GM12878 (cell line): ENCODE results near the gene BHLHA9. TPM values are rescaled to one million over a fixed set of nuclear protein-coding genes. Genes with fewer than 3 reads are reported as not detected.
A peak's percentile ranks its signal among the peaks of the same experiment; 100 is the strongest.

Experiments
- CHD1 ChIP-seq: IDR thresholded peaks from 2 replicates; pipeline ENCODE4 v1.6.1; 2012; ENCODE audit warnings: low read depth, low read length, improper control_type of control experiment
- CHD2 ChIP-seq: IDR thresholded peaks from 2 replicates; pipeline ENCODE4 v1.6.1; 2011; ENCODE audit warnings: low read depth, low read length, improper control_type of control experiment, borderline replicate concordance
- CTCF ChIP-seq, 3 experiments: IDR thresholded peaks in 2 of 3; conservative IDR thresholded peaks in 1 of 3; 2 replicates each; pipeline ENCODE4 v1.5.1; 2011; ENCODE audit warnings: low read depth in 3 of 3, low read length in 3 of 3, mild to moderate bottlenecking in 3 of 3, control low read depth in 2 of 3, moderate library complexity in 2 of 3, inconsistent platforms in 1 of 3, mixed read lengths in 1 of 3; ENCODE audit not compliant: control insufficient read depth in 2 of 3, insufficient read depth in 1 of 3; ENCODE audit errors: extremely low read depth in 1 of 3
- E2F8 ChIP-seq: fragments of 450-650 bp; IDR thresholded peaks from 2 replicates; pipeline ENCODE4 v1.6.1; 2018; ENCODE audit warnings: mild to moderate bottlenecking, low read depth, moderate library complexity; ENCODE audit not compliant: partially characterized antibody
- EGR1 ChIP-seq, 2 experiments: IDR thresholded peaks; 1 replicate in 1 of 2; 2 replicates in 1 of 2; pipeline ENCODE4 v1.6.1; 2011 to 2012; ENCODE audit warnings: low read depth in 2 of 2, low read length in 2 of 2, borderline replicate concordance in 1 of 2, mild to moderate bottlenecking in 1 of 2, moderate library complexity in 1 of 2
- HDAC6 ChIP-seq: fragments of 200-600 bp; sonication (generic); IDR thresholded peaks from one replicate; pipeline ENCODE4 v1.8.0; 2017; ENCODE audit warnings: antibody characterized with exemption; ENCODE audit not compliant: unreplicated experiment
- MLLT1 ChIP-seq: fragments of 450-650 bp; IDR thresholded peaks from 2 replicates; pipeline ENCODE4 v1.6.1; 2016; ENCODE audit warnings: mild to moderate bottlenecking
- MYB ChIP-seq: fragments of 150-350 bp; IDR thresholded peaks from 2 replicates; pipeline ENCODE4 v1.6.1; 2014; ENCODE audit warnings: mild to moderate bottlenecking, low read depth, low read length, borderline replicate concordance
- NBN ChIP-seq: fragments of 450-650 bp; IDR thresholded peaks from 2 replicates; pipeline ENCODE4 v1.6.1; 2016
- NR2F1 ChIP-seq: fragments of 450-650 bp; conservative IDR thresholded peaks from 2 replicates; pipeline ENCODE4 v1.6.1; 2017; ENCODE audit warnings: mild to moderate bottlenecking
- PKNOX1 ChIP-seq: fragments of 450-650 bp; IDR thresholded peaks from 2 replicates; pipeline ENCODE4 v1.6.1; 2016; ENCODE audit warnings: mild to moderate bottlenecking
- PML ChIP-seq: IDR thresholded peaks from 2 replicates; pipeline ENCODE4 v1.6.1; 2012; ENCODE audit warnings: low read length, inconsistent platforms
- RUNX3 ChIP-seq: IDR thresholded peaks from 2 replicates; pipeline ENCODE4 v1.6.1; 2012; ENCODE audit warnings: low read length, inconsistent platforms
- STAT1 ChIP-seq: fragments of 450-650 bp; conservative IDR thresholded peaks from 2 replicates; pipeline ENCODE4 v1.6.1; 2014; ENCODE audit warnings: antibody characterized with exemption, mild to moderate bottlenecking
- TCF3 ChIP-seq: IDR thresholded peaks from 2 replicates; pipeline ENCODE4 v1.6.1; 2012; ENCODE audit warnings: low read depth, mild to moderate bottlenecking, low read length, borderline replicate concordance; ENCODE audit not compliant: insufficient read depth
- ZNF207 ChIP-seq: fragments of 450-650 bp; IDR thresholded peaks from 2 replicates; pipeline ENCODE4 v1.6.1; 2014; ENCODE audit warnings: antibody characterized with exemption, mild to moderate bottlenecking, borderline replicate concordance
- ZNF24 ChIP-seq: fragments of 450-650 bp; IDR thresholded peaks from 2 replicates; pipeline ENCODE4 v1.6.1; 2017; ENCODE audit warnings: antibody characterized with exemption, mild to moderate bottlenecking
- ZNF622 ChIP-seq: fragments of 450-650 bp; IDR thresholded peaks from 2 replicates; pipeline ENCODE4 v1.6.1; 2017; ENCODE audit warnings: mild to moderate bottlenecking, inconsistent platforms
- polyA plus RNA-seq, 11 experiments: library from polyadenylated mRNA; depleted of rRNA in 4 of 11; unstranded in 6 of 11; stranded (reverse) in 5 of 11; fragments of >200 nt; fragmentation: Nextera tagmentation in 4 of 11; fragmentation: Illumina TruSeq in 1 of 11; extraction: Ambion mirVana in 4 of 11; extraction: Trizol in 1 of 11; gene quantifications; 1 replicate in 1 of 11; 2 replicates in 10 of 11; pipeline versions ENCODE4 v1.2.1 to v1.2.3, GENCODE V29; 2011 to 2016; ENCODE audit warnings: inconsistent platforms in 2 of 11, missing spikeins in 2 of 11, low read depth in 1 of 11
- total RNA-seq, 4 experiments: library from RNA; depleted of rRNA in 3 of 4; stranded (reverse); fragments of >200 nt in 3 of 4; fragmentation: Illumina TruSeq in 1 of 4; extraction: Trizol in 1 of 4; gene quantifications; 2 replicates each; pipeline versions ENCODE4 v1.2.1 to v1.2.3, GENCODE V29; 2013 to 2021

BHLHA9 gene
- total and polyA plus RNA-seq, 10 of the 15 experiments (the other 5 are each of a cell fraction or from before 2014, with no cell fraction given) = not detected

- TF ChIP-seq PKNOX1 (peak; percentile 79), CHD2 (no peak), NBN (peak; percentile 53), PML (no peak), CHD1 (no peak), CTCF (IDR thresholded peaks at IDR 0.05 in 2 of 3, conservative IDR thresholded peaks at IDR 0.05 in 1 of 3; ENCODE audit: control insufficient read depth in 2 of 3, extremely low read depth in 1 of 3, insufficient read depth in 1 of 3, low read depth in 3 of 3, low read length in 3 of 3) (no peak), TCF3 (no peak), HDAC6 (no peak), STAT1 (no peak), E2F8 (no peak), MLLT1 (peak; percentile 46; the same call in 1 of the 2 replicates), NR2F1 (peak; percentile 41; the same call in 1 of the 2 replicates), ZNF24 (no peak), MYB (no peak), RUNX3 (peak; percentile 72), ZNF207 (no peak), EGR1 (IDR thresholded peaks at IDR 0.05; ENCODE audit: borderline replicate concordance in 1 of 2, low read depth in 2 of 2, low read length in 2 of 2) (no peak), ZNF622 (no peak)
Measured at GRCh38 chr17:1227917-1228780, 42.1 kb upstream of the BHLHA9 start (continued).
